SJSA1 (cell line): ENCODE results near the gene NRF1. TPM values are rescaled to one million over a fixed set of nuclear protein-coding genes. Genes with fewer than 3 reads are reported as not detected.

Source experiments
- DNase-seq, 2 experiments: peaks; one replicate each; pipeline ENCODE4 v3.0.0-alpha.2; 2015 to 2020; ENCODE audit warnings: low spot score in 2 of 2, low read depth in 1 of 2
- H3K27ac ChIP-seq: fragments of 250-450 bp; sonication (Bioruptor Pico); 2 replicates; pipeline ENCODE4 v1.5.1; 2020; ENCODE audit warnings: mild to moderate bottlenecking, moderate library complexity
- H3K27me3 ChIP-seq: fragments of 250-450 bp; sonication (Bioruptor Pico); replicated peaks from 2 replicates; pipeline ENCODE4 v1.5.1; 2020; ENCODE audit warnings: mild to moderate bottlenecking, moderate library complexity
- H3K36me3 ChIP-seq: fragments of 250-450 bp; sonication (Bioruptor Pico); 2 replicates; pipeline ENCODE4 v1.5.1; 2020; ENCODE audit warnings: mild to moderate bottlenecking
- H3K4me1 ChIP-seq: fragments of 250-450 bp; sonication (Bioruptor Pico); replicated peaks from 2 replicates; pipeline ENCODE4 v1.6.1; 2021; ENCODE audit warnings: mild to moderate bottlenecking
- H3K4me3 ChIP-seq: fragments of 250-450 bp; sonication (Bioruptor Pico); 2 replicates; pipeline ENCODE4 v1.5.1; 2020; ENCODE audit warnings: mild to moderate bottlenecking
- H3K9me3 ChIP-seq: fragments of 250-450 bp; sonication (Bioruptor Pico); replicated peaks from 2 replicates; pipeline ENCODE4 v1.5.1; 2020; ENCODE audit warnings: mild to moderate bottlenecking
- total RNA-seq: library from RNA; depleted of rRNA; stranded (reverse); fragments of >200 nt; shearing (Covaris generic); gene quantifications from 2 replicates; pipeline ENCODE4 v1.2.3, GENCODE V29; 2014

NRF1 gene
- total RNA-seq, 1 experiment from 2014 or later, result 20.9 TPM

- Histone ChIP-seq H3K4me1 (peaks cover 9% of the 10 kb centered on the region; the same call in 1 of the 2 replicates), H3K27ac (no peak overlapping the region), H3K36me3 (peaks cover 52% of the 10 kb centered on the region), H3K4me3 (no peak overlapping the region), H3K27me3 (no peaks in the 10 kb centered on the region), H3K9me3 (no peaks in the 10 kb centered on the region)
- DNase-seq, result no peak
Measured at GRCh38 chr7:129723679-129724078, 112.2 kb downstream of the NRF1 start.

GRCh38 chr7:129724796-129725195 lies 113.3 kb downstream of the NRF1 start:
- Histone ChIP-seq H3K27me3 (no peaks in the 10 kb centered on the region), H3K4me3 (no peak overlapping the region), H3K36me3 (peaks cover 54% of the 10 kb centered on the region), H3K9me3 (no peaks in the 10 kb centered on the region), H3K27ac (no peak overlapping the region), H3K4me1 (peaks cover 7% of the 10 kb centered on the region; the same call in 1 of the 2 replicates)
- no peak for DNase-seq

GRCh38 chr7:129728875-129729467 lies 117.5 kb downstream of the NRF1 start:
- Histone ChIP-seq H3K36me3 (peaks cover 59% of the 10 kb centered on the region), H3K27ac (no peak overlapping the region), H3K9me3 (no peaks in the 10 kb centered on the region), H3K27me3 (no peaks in the 10 kb centered on the region), H3K4me3 (no peak overlapping the region), H3K4me1 (no peaks in the 10 kb centered on the region)
- DNase-seq, result no peak

- no peak for DNase-seq
- Histone ChIP-seq H3K27me3 (no peaks in the 10 kb centered on the region), H3K4me1 (no peaks in the 10 kb centered on the region), H3K36me3 (peaks cover 59% of the 10 kb centered on the region), H3K27ac (no peak overlapping the region), H3K9me3 (no peaks in the 10 kb centered on the region), H3K4me3 (no peak overlapping the region)
Measured at GRCh38 chr7:129729511-129729910, 118.0 kb downstream of the NRF1 start.

- H3K4me1 ChIP-seq, result no peaks in the 10 kb centered on the region
- DNase-seq, result no peak
- H3K27me3 ChIP-seq, result no peaks in the 10 kb centered on the region
- no peak overlapping the region for H3K4me3 ChIP-seq
- peaks cover 57% of the 10 kb centered on the region for H3K36me3 ChIP-seq
- no peak overlapping the region for H3K27ac ChIP-seq
- H3K9me3 ChIP-seq, result no peaks in the 10 kb centered on the region
Measured at GRCh38 chr7:129730159-129730558, 118.6 kb downstream of the NRF1 start.

GRCh38 chr7:129734400-129734799 lies 122.9 kb downstream of the NRF1 start:
- Histone ChIP-seq H3K36me3 (peaks cover 34% of the 10 kb centered on the region), H3K9me3 (no peaks in the 10 kb centered on the region), H3K4me1 (0 out of 2 replicates have a peak, but pooled peaks cover 6% of the 10 kb centered on the region), H3K27me3 (no peaks in the 10 kb centered on the region), H3K27ac (no peak overlapping the region), H3K4me3 (no peak overlapping the region)
- no peak for DNase-seq

GRCh38 chr7:129739427-129739826 lies 127.9 kb downstream of the NRF1 start:
- Histone ChIP-seq H3K4me1 (0 out of 2 replicates have a peak, but pooled peaks cover 6% of the 10 kb centered on the region), H3K4me3 (no peak overlapping the region), H3K36me3 (peaks cover 9% of the 10 kb centered on the region), H3K27ac (no peak overlapping the region), H3K27me3 (no peaks in the 10 kb centered on the region), H3K9me3 (no peaks in the 10 kb centered on the region)
- no peak for DNase-seq

GRCh38 chr7:129740574-129741410 lies 129.3 kb downstream of the NRF1 start:
- Histone ChIP-seq H3K9me3 (no peaks in the 10 kb centered on the region), H3K27ac (no peak overlapping the region), H3K36me3 (peaks cover 7% of the 10 kb centered on the region), H3K4me3 (no peak overlapping the region), H3K27me3 (no peaks in the 10 kb centered on the region), H3K4me1 (0 out of 2 replicates have a peak, but pooled peaks cover 6% of the 10 kb centered on the region)
- DNase-seq, result no peak

- DNase-seq, result no peak
- 0 out of 2 replicates have a peak, but pooled peaks cover 6% of the 10 kb centered on the region for H3K4me1 ChIP-seq
- H3K27ac ChIP-seq, result no peak overlapping the region
- no peak overlapping the region for H3K4me3 ChIP-seq
- H3K9me3 ChIP-seq, result no peaks in the 10 kb centered on the region
- peaks cover 7% of the 10 kb centered on the region for H3K36me3 ChIP-seq
- no peaks in the 10 kb centered on the region for H3K27me3 ChIP-seq
Measured at GRCh38 chr7:129741743-129742213, 130.3 kb downstream of the NRF1 start.

GRCh38 chr7:129742256-129742655 lies 130.7 kb downstream of the NRF1 start:
- Histone ChIP-seq H3K9me3 (no peaks in the 10 kb centered on the region), H3K27me3 (no peaks in the 10 kb centered on the region), H3K36me3 (peaks cover 7% of the 10 kb centered on the region), H3K4me1 (0 out of 2 replicates have a peak, but pooled peaks cover 6% of the 10 kb centered on the region), H3K27ac (no peak overlapping the region), H3K4me3 (no peak overlapping the region)
- no peak for DNase-seq

- H3K27me3 ChIP-seq, result no peaks in the 10 kb centered on the region
- no peak overlapping the region for H3K27ac ChIP-seq
- peaks cover 8% of the 10 kb centered on the region; the same call in 1 of the 2 replicates for H3K36me3 ChIP-seq
- H3K4me3 ChIP-seq, result no peak overlapping the region
- no peak for DNase-seq
- H3K9me3 ChIP-seq, result no peaks in the 10 kb centered on the region
- no peaks in the 10 kb centered on the region for H3K4me1 ChIP-seq
Measured at GRCh38 chr7:129746857-129747529, 135.5 kb downstream of the NRF1 start.

GRCh38 chr7:129748356-129749109 lies 137.0 kb downstream of the NRF1 start:
- DNase-seq, result no peak
- Histone ChIP-seq H3K27me3 (no peaks in the 10 kb centered on the region), H3K4me3 (no peak overlapping the region), H3K36me3 (peaks cover 8% of the 10 kb centered on the region; the same call in 1 of the 2 replicates), H3K9me3 (no peaks in the 10 kb centered on the region), H3K4me1 (no peaks in the 10 kb centered on the region), H3K27ac (no peak overlapping the region)

GRCh38 chr7:129750091-129750490 lies 138.6 kb downstream of the NRF1 start:
- Histone ChIP-seq H3K27ac (no peak overlapping the region), H3K9me3 (no peaks in the 10 kb centered on the region), H3K4me3 (no peak overlapping the region), H3K27me3 (no peaks in the 10 kb centered on the region), H3K4me1 (no peaks in the 10 kb centered on the region), H3K36me3 (peaks cover 8% of the 10 kb centered on the region; the same call in 1 of the 2 replicates)
- DNase-seq, result no peak
